ENCODE data around the gene PRCC. TPM values are rescaled to one million over a fixed set of nuclear protein-coding genes. Genes with fewer than 3 reads are reported as not detected.
"Not testable (repeated sequence)": the region's sequence is repeated elsewhere in the genome, so short reads cannot be mapped to it uniquely, and the experiment has no call there.

The PRCC gene
- total RNA-seq, 1 donor from 2014 or later: 57.8 TPM

DNA sequence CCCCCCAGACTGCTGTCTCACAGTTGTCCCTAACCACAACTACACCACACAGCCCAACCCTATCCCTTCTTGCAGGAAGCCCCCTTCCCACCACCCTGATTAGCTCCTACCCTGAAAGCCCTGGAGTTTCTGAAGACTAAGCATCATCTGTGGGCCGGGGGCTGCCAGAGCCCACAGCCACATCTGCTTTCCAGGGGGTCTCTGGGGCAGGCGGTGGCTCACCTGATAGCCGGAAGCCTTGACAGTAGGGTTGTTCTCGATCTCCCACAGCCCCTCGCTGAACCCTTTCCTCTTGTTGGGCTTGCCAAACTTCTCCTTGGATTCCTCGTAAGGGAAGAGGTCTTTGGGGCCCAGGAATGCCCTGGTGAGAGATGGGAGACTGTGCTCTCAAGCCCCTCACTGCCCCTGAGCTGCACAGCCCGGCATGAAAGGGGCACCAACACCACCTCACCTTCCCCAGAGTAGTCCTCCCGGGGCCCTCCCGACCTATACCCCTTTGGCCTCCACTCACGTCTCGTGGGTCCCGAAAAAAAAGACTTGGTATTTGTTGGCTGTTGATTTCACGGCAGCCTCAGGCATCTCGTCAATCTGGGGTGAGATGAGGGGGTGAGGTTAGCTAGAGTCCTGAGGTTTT lies 22.4 kb upstream of the PRCC start:
- DNase-seq (ENCODE audit: low spot score): no peak

DNA sequence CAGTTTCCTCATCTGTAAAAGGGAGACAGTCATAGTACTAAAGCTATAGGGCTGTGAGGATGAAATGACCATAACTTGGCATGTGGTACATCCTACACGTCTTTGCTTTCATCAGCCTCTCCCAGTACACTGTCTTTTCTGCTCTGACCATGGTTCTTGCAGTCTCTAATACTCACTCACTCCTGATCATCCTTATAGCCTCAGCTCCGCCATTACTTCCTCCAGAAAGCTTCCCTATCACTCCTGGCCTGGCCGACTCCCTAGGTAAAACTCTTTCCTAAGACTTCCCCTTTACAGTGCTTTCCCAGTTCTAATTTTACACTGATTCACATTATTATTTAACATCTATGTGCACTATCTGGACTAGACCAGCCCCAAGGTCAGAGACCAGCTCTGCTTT lies 21.5 kb upstream of the PRCC start:
- no peak for DNase-seq (ENCODE audit: low spot score)

DNA sequence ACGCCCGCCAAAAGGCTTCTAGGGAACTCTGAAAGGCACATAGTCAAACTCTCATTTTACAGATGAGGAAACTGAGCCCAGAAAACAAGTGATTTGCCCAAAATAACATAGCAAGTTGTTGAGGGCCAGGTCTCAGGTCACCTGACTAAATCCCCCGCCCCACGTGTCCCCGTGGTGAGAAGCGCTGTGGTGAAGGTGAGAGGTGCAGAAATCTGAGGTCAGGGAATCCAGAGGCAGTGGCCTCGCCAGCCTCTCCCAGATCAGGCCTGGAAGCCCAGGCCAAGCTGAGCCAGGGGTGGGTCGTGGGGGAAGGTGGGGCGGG lies 21.0 kb upstream of the PRCC start:
- DNase-seq (ENCODE audit: low spot score): no peak

DNA sequence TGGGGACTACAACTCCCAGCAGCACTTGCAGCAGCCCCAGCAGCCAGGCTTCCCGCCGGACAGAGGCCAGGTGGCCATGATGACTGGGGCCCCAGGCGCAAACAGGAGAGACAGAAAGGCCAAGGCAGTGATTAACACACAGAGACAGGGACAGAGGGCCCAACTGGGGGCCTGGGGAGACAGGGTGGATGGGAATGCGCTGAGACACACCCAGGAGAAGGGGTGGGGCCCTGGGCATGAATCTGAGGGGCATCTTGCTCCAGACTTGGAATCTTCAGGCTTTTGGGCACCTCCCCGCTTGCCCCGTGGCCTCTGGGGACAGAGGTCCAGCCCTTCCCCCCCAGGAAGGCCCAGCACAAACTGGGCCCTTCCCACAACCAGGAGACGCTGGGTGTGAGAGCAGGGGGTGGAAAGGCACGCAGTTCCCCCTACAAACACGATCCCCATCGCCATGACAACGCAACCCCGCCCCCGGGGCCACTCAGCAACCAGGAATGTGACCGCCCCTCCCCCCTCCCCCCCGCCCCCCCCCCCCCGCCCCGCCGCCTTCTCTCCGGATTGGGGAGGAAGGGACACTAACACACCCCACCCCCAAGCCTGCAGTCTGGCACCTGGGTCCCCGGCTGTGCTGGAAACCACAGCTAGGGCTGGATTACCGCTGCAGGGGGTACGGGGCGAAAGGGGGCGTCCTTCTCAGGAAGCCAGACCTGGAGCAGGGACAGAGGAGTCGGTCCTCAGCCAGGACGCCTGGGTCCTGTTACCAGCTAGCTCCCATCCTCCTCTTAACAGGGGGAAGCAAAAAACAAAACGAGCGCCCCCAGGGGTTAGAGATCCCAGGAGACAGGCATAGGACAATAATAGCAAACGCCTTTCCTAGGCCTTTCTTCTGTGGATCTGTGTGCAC lies 20.4 kb upstream of the PRCC start:
- peak; percentile 90 for DNase-seq (ENCODE audit: low spot score)

DNA sequence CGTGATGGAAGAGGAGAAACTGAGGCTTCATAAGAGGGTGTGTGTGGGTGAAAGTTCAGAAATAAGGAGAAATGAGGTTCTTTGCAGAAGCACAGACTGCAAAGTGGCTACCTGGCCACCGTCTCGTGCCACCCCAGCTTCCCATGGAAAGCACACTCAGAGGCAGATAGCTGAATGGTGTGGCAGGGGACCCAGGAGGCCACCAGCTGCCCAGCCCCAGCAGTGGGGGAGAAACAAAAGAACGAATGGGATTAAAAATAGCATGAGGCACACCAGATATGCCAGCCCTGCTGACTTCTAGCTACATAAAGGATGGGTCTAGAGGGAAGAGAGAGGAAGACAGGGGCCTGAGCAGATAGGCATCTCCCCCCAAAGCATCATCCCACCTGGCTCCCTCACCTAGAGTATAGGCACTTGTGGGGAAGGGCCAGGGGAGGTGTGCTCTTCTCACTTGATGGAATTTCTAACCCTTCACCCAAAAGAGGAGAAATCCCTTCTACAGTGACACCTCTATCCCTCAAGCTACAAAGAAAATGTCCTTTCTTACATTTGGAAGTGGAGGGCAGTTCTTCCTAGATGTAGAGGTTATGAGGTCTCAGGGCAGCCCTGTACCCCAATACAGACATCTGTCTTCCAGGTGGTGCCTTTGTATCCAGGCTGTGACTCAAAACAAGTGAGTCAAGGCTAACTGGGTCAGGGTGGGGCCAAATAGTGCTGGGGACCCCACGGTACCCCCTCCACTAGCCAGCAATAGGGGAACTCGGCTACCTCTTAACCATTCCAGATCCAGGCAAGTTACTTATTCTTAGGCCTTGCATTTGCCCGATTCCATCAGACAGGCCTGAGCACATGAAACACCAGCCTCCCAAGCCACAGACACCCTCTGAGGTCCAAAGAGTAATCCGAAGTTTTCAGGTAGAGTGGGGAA lies 19.3 kb upstream of the PRCC start:
- DNase-seq (ENCODE audit: low spot score): no peak

DNA sequence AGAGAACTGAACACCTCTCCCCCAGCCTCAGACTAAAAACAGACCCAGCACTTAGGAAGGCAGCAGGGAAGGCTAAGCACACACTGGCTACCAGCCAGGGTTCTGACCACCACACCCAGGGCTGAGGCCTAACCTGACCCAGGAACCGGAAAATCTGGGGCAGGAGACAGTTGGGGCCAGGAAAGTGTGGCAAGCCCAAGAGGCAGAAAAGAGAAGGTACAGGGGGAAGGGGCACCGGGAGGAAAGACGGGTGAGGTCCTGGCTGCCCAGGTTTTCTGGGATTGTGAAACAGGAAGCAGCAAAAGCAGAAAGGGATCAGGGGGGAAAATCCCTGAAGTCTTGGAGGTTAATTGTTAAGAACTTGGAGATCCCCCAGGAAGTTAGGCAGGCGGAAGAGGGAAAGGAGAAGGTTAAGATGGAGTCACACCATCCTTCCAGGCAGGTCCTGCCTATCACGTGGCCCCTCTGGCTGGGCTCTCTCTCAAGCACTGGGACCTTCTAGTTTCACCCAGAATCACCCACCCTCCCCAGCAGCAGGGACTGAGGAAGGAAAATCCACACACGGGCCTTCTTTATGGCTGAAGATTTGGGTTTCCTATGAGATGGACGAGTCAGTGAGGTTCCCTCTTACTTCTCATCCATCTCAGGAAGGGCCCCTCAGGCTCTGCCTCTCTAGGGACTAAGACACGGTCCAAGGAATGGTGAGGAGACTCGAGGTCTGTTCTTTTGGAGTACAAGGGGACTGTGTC lies 18.5 kb upstream of the PRCC start:
- no peak for DNase-seq (ENCODE audit: low spot score)

DNA sequence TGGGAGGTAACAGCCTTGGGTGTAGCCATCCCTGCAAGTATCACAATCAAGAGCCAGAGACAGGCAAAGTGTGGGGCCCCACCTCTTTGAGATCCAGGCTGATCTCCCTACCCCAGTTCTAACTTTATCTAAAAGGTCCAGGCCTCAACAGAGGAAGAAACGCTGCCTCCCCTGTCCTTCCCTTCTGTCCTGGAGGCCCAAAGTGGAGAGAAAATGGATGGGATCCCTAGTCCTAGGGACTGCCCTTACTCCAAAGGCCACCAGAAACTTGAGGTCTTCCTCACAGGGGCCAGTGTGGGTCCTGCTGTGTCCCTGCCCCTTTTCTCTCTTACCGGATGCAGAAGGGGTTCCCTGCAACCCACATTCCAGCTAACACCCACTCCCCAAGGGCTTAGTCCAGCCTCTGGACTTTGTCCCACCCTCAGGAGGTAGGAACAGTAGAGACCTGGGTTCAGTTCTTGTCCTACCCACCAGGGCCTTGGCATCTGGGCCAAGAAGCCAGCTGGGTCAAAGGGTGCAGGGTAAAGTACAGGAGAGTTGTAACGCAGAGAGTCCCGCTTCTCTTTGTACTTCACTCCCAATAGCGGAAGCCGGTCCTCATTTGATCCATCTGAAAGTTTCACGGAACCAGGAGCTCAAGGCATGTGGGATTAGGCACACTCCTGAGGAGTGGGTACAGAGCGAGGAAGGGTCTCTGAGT lies 17.8 kb upstream of the PRCC start:
- DNase-seq (ENCODE audit: low spot score): no peak

DNA sequence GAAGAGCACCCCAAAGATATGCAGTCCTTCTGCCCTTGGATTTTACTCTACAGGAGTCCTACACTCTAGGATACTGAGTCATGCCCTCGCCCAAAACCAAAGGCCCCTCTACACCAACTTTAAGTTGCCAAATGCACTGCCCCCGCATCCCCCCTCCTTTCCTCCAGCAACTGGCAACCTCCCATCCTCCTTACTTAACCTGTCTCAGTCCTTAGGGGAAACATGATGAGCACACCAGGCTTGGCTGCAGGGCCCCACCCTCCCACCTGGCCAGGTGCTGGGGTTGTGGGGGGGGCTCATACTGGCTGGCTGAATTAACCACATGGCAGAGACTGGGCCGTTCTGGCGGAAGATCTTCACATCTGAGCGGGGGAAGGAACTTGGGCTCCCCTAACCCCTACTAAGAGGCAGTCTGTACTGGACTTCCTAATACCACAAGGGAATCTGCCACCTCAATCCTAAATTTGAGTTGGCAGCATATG lies 17.1 kb upstream of the PRCC start:
- no peak for DNase-seq (ENCODE audit: low spot score)

DNA sequence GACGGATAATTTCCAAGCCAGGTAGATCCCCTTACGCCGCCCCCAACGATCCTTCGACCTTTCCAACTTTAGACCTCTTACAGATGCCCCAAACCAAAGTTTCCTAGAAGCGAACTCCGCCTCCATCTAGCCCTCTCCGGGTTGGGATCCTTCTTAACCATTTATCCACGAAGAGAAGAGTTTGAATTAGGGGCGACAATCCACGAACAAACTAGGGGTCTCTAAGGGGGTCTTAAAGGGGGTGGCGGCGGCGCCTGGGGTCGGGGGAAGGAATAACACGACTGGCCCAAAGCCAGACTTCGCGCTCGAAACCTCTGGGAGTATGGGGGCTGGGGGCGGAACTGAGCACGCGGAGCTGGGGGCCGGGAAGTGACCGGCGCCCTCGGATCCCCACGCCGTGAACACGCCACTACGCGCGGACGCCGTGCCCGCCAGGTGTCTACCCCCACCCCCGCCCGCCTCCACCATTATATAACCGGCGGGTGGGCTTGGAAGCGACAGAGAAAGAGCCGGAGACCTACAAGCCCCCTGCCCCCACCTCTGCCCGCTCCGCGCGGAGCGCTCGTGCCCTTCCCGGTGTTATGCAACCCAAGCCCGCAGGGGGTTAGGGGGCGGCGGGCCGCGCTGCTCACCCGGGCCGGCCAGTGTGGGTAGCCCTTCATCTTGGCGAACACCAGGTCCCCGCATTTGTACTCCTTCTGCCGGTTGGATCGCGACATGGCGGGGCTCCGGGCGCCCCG lies 16.5 kb upstream of the PRCC start:
- no peak for DNase-seq (ENCODE audit: low spot score)

DNA sequence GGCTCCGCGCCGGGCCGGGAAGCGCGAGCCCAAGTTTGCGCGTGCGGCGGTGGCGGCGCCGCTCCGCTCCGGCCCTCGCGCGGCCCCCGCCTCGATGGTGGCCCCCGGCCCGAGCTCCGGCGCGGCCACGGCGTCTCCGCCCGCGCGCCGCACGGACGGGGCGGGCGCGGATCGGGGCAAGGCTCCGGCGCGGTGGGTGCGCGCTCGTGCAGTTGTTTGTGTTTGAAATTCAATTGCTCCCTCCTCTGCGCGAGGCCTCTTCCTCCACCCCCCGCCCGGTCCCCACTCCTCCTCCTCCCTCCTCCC lies 15.9 kb upstream of the PRCC start, which contains the start of gene HDGF:
HDGF (minus strand) TSS at position 225 of the 306 bp plus-strand sequence. CDS start 246 bp downstream, outside the sequence.
- DNase-seq (ENCODE audit: low spot score): no peak

DNA sequence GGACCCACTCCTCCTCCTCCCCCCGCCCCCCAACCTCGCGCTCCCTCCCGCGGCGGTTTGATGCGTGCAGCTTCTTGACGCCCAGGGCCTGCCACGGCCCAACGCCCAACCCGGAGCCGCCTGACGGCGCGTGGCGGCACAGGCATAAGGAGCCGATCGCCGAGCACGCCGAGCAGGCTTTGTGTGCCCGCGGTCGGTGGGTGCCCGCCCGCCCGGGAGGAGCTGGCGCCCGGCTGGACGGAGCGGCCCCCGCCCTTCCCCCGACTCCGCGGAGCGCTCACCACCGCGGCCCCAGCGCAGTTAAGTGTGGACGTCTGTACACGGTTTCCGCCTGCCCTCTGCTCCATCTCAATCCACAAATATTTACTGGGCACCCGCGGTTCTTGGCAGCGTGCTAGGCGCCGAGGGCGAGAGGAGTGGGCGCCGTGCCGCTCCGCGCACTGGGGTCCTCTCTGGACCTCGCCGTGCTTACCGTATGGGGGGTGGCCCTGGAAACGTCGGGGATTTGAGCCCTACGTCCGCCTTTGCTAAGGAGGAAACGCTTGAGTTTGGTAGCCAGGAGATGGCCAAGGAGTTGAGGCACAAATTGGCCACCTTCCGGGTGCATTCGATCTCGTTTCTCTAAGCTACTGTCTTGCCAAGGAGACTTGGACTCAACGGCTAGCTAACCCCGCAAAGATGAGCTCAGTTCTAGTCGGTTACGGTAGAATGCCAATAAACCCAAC lies 15.4 kb upstream of the PRCC start:
- peak; percentile 97 for DNase-seq (ENCODE audit: low spot score)

DNA sequence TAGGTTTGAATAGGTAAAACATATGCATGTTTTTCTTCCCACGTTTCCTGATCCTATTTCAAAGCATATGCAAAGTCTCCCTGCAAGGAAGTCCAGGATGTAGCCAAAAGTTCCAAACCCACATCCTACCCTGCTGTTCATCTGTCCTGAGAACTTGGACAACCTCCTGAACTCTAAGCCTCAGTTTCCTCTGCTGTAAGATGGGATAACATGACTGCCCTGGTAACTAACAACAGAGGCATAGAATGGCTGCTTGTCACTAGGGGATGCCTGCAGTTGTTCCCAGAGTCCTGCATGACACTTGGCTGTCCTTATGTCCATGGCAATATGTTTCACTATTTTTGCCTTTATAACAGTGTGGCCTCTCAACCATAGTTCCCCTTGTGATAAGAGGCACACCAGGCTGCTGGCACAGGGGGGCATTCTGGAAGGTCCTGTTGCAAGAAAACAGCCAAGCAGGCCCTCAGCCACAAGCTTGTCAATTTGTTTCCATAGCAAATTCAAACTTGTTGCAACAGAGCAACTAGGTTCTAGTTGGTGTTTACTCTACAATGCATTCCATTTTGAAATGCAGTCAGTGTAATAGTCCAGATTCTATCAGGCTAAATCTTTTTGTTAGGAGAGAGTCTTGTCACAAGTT lies 14.4 kb upstream of the PRCC start:
- no peak for DNase-seq (ENCODE audit: low spot score)

DNA sequence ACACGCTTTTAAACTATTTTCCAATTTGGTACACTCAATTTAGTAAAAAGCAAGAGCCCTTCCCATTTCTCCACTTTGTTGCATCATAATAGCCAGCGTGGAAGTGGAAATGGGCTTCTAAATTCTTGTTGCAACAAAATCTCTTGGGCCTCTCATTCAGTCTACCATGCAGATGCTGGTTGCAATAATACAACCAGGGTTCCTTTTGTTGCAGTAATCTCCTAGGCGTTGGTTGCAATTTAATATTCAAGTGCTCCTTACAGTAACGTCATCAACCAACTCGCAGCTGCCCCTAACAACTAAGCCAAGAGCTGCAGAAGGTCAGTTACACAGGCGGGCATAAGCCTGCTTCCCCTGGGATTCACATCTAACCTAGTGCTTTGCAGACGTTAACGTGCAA lies 13.1 kb upstream of the PRCC start:
- no peak for DNase-seq (ENCODE audit: low spot score)

DNA sequence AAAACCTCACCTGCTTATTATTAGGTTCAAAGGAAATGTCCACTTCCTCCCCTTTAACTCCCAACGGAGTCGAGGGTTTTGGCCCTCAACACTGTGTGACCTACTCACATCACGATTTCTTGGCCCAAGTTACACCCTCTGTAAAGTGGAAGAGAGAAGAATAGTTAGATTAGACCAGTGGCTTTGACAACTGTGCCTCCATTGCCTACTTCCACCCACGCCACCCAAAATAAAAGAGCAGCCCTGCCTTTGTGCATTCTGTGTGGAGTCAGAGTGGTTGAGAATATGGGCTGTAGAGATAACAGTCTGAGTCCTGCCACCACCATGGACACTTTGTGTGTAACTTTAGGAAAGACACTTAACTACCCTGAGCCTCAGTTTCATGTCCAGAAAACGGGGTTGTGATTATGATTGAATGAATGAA lies 11.8 kb upstream of the PRCC start:
- DNase-seq (ENCODE audit: low spot score): no peak

DNA sequence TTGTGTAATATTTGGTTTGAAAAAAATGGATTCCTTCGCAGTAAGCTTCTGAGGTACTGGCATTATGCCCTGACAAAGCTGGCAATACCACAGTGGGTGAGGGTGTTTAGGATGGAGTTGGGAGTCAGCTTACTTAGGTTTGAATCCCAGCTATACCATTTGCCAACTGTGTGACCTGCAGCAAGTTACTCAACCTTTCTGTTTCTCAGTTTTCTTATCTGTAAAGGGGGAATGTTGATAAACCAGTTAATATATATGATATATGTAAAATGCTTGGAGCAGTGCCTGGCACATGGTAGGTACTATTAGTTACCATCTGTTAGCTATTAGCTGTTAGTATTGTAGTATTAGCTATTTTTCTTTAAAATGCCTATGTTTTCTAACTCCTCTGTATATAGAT lies 11.0 kb upstream of the PRCC start:
- no peak for DNase-seq (ENCODE audit: low spot score)

DNA sequence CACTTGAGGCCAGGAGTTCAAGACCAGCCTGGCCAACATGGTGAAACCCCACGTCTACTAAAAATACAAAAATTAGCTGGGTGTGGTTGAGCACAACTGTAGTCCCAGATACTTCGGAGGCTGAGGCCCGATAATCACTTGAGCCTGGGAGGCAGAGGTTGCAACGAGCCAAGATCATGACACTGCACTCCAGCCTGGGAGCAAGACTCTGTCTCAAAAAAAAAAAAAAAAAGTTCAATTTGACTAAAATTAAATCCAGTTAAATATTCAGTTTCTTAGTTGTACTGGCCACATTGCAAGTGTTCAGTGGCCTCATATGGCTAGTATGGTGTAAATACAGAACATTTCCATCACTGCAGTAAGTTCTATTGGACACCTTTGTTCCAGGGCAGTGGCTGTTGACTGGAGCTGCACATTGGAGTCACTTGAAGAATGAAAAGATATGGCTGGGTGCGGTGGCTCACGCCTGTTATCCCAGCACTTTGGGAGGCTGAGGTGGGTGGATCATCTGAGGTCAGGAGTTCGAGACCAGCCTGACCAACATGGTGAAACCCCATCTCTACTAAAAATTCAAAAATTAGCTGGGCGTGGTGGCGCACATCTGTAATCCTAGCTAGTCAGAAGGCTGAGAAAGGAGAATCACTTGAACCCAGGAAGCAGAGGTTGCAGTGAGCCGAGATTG lies 9.6 kb upstream of the PRCC start:
- not testable (repeated sequence) for DNase-seq (ENCODE audit: low spot score)

DNA sequence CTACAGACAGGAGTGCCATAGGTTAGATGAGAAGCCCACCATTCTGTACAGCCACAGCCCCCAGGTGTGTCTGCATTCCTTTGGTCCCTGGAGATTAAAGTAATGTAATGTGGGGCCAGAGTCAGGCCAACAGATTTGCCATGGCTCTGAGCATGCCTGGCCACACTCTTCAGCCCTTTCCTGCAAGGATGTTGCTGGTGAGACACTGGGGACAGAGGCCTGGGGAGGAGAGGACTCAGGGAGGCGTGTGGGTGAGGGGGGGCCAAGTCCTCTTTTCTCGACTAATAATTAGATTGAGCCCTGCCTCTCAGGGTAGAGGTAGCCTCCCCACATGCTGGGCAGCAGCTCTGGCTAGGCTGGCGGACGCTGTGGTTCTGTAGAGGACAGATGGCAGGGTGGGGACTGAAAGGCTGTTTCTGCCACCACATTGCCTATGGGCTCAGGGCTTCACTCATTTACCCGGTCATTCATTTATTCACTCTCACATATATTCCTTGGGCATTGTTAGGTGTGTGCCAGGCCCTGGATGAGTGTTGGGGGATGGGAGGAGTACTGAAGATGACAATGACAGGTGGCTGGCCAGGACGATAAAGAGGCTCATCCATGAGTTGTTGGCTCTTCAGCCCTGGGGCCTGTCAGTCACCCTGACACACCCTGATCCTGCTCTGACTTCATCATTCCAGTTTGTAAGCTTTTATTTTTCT lies 7.1 kb upstream of the PRCC start:
- no peak for DNase-seq (ENCODE audit: low spot score)

DNA sequence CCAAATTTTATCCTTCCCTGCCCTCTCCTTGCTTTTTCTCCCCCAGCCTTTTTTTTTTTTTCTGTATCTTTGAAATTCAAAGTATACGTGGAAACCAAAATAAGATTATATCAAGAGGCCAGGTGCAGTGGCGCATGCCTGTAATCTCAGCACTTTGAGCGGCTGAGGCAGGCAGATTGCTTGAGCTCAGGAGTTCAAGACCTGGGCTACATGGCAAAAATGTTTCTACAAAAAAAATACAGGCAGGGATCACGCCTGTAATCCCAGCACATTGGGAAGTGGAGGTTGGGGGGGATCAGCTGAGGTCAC lies 6.6 kb upstream of the PRCC start:
- no peak for DNase-seq (ENCODE audit: low spot score)

All from mucosa of gallbladder (tissue), 1 donor.